ENCODE data around the gene MRTO4.
A peak's percentile ranks its signal among the peaks of the same experiment; 100 is the strongest.

The MRTO4 gene

DNA sequence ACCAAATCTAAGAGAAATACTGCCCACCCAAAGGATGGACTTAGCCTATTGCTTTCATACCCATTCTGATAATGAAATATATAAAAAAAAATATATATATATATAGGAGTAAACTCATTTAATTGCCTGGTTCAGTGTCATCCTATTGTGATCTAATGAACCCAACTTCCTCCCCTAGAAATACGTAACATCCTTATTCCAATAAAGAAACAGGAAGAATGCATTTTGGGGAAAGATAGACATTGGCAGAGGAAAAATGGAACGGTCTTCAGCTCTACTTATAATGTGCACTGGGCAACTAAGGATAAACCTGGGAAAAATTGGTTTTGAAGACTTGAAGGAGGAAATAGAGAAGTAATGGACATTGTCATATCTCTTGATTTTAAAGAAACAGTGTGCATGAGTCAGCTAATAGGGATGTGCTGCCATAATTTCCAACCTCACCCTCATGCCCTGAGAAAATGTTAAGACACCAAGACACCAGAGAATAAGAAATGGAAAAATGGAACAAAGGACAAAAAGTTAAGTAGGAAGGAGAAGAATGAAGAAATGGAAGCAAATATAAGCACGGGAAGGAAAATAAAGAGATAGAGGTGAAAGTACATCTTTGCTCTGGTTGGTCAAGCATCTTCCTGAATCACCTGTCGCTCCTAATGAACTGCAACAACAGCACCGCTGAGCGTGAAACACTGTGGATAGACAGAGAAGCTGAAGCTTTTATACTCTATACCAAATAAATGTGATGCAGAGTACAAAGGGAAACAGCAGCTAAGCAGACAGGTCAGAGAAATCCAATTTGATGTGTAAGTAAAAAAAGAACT is 46.9 kb upstream of the MRTO4 start:
- Histone ChIP-seq H2AFZ (ENCODE audit: low read depth, low read length) (no peak overlapping the region), H3K9me3 (ENCODE audit: insufficient read depth, low read length, severe bottlenecking) (no peaks in the 10 kb centered on the region), H3K4me2 (ENCODE audit: insufficient read depth, low read length) (no peak overlapping the region), H4K20me1 (ENCODE audit: insufficient read depth, low read length) (peaks cover 74% of the 10 kb centered on the region; the same call in 1 of the 2 replicates), H3K79me2 (ENCODE audit: insufficient read depth, low read length) (peaks cover 98% of the 10 kb centered on the region), H3K9ac (ENCODE audit: low read depth, low read length) (no peak overlapping the region), H3K36me3 (ENCODE audit: insufficient read depth, low read length) (peaks cover 22% of the 10 kb centered on the region), H3K27ac (ENCODE audit: low read length) (no peak overlapping the region), H3K4me3 (ENCODE audit: low read depth in 1 of 2, low read length in 2 of 2) (no peak overlapping the region), H3K4me1 (ENCODE audit: insufficient read depth, low read length) (peaks cover 42% of the 10 kb centered on the region), H3K27me3 (ENCODE audit: insufficient read depth, low read length, poor library complexity) (no peaks in the 10 kb centered on the region)
- DNase-seq (no peak), ATAC-seq (ENCODE audit: insufficient read depth, low read depth) (no peak)
- TF ChIP-seq EZH2 (IDR thresholded peaks at IDR 0.05; ENCODE audit: borderline replicate concordance, low read depth, low read length, severe bottlenecking) = no peak
- TF ChIP-seq, protein P1, sequence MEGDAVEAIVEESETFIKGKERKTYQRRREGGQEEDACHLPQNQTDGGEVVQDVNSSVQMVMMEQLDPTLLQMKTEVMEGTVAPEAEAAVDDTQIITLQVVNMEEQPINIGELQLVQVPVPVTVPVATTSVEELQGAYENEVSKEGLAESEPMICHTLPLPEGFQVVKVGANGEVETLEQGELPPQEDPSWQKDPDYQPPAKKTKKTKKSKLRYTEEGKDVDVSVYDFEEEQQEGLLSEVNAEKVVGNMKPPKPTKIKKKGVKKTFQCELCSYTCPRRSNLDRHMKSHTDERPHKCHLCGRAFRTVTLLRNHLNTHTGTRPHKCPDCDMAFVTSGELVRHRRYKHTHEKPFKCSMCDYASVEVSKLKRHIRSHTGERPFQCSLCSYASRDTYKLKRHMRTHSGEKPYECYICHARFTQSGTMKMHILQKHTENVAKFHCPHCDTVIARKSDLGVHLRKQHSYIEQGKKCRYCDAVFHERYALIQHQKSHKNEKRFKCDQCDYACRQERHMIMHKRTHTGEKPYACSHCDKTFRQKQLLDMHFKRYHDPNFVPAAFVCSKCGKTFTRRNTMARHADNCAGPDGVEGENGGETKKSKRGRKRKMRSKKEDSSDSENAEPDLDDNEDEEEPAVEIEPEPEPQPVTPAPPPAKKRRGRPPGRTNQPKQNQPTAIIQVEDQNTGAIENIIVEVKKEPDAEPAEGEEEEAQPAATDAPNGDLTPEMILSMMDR (IDR thresholded peaks at IDR 0.05; ENCODE audit: borderline replicate concordance, extremely low read depth, low read length, poor library complexity, severe bottlenecking) = no peak

GRCh38 chr1:19205403-19205802 is 46.2 kb upstream of the MRTO4 start:
- H4K20me1 ChIP-seq (ENCODE audit: insufficient read depth, low read length) = peaks cover 75% of the 10 kb centered on the region; the same call in 1 of the 2 replicates
- no peak overlapping the region for H3K9ac ChIP-seq (ENCODE audit: low read depth, low read length)
- DNase-seq (no peak), ATAC-seq (ENCODE audit: insufficient read depth, low read depth) (no peak)
- no peak overlapping the region for H3K27ac ChIP-seq (ENCODE audit: low read length)
- H3K4me1 ChIP-seq (ENCODE audit: insufficient read depth, low read length) = peaks cover 42% of the 10 kb centered on the region
- TF ChIP-seq EZH2 (IDR thresholded peaks at IDR 0.05; ENCODE audit: borderline replicate concordance, low read depth, low read length, severe bottlenecking) = no peak
- TF ChIP-seq, protein P1 (IDR thresholded peaks at IDR 0.05; ENCODE audit: borderline replicate concordance, extremely low read depth, low read length, poor library complexity, severe bottlenecking) = no peak
- H3K9me3 ChIP-seq (ENCODE audit: insufficient read depth, low read length, severe bottlenecking) = no peaks in the 10 kb centered on the region
- no peaks in the 10 kb centered on the region for H3K27me3 ChIP-seq (ENCODE audit: insufficient read depth, low read length, poor library complexity)
- peaks cover 99% of the 10 kb centered on the region for H3K79me2 ChIP-seq (ENCODE audit: insufficient read depth, low read length)
- peak overlapping the region; percentile 16; the same call in 1 of the 2 replicates for H3K4me2 ChIP-seq (ENCODE audit: insufficient read depth, low read length)
- H3K36me3 ChIP-seq (ENCODE audit: insufficient read depth, low read length) = peaks cover 14% of the 10 kb centered on the region
- no peak overlapping the region for H3K4me3 ChIP-seq (ENCODE audit: low read depth in 1 of 2, low read length in 2 of 2)
- H2AFZ ChIP-seq (ENCODE audit: low read depth, low read length) = no peak overlapping the region

GRCh38 chr1:19205845-19206244 is 45.8 kb upstream of the MRTO4 start:
- Histone ChIP-seq H3K9me3 (ENCODE audit: insufficient read depth, low read length, severe bottlenecking) (no peaks in the 10 kb centered on the region), H3K36me3 (ENCODE audit: insufficient read depth, low read length) (peaks cover 11% of the 10 kb centered on the region), H3K27me3 (ENCODE audit: insufficient read depth, low read length, poor library complexity) (no peaks in the 10 kb centered on the region), H3K9ac (ENCODE audit: low read depth, low read length) (no peak overlapping the region), H3K79me2 (ENCODE audit: insufficient read depth, low read length) (peaks cover 99% of the 10 kb centered on the region), H3K27ac (ENCODE audit: low read length) (no peak overlapping the region), H3K4me2 (ENCODE audit: insufficient read depth, low read length) (peak overlapping the region; percentile 16; the same call in 1 of the 2 replicates), H4K20me1 (ENCODE audit: insufficient read depth, low read length) (peaks cover 75% of the 10 kb centered on the region; the same call in 1 of the 2 replicates), H3K4me3 (ENCODE audit: low read depth in 1 of 2, low read length in 2 of 2) (no peak overlapping the region), H2AFZ (ENCODE audit: low read depth, low read length) (no peak overlapping the region), H3K4me1 (ENCODE audit: insufficient read depth, low read length) (peaks cover 45% of the 10 kb centered on the region)
- TF ChIP-seq, protein P1 (IDR thresholded peaks at IDR 0.05; ENCODE audit: borderline replicate concordance, extremely low read depth, low read length, poor library complexity, severe bottlenecking) = no peak
- no peak for TF ChIP-seq EZH2 (IDR thresholded peaks at IDR 0.05; ENCODE audit: borderline replicate concordance, low read depth, low read length, severe bottlenecking)
- no peak for ATAC-seq (ENCODE audit: insufficient read depth, low read depth)
- no peak for DNase-seq

All from DND-41 (cell line).